Natural killer cell treated with Interleukin-12 subunit alpha and Interleukin-12 subunit beta and Interleukin-15 and Interleukin-18, amount 100 ng/mL, for 72 hours (primary cell): ENCODE measurements around the gene MUC2. TPM values are rescaled to one million over a fixed set of nuclear protein-coding genes. Genes with fewer than 3 reads are reported as not detected.

Source experiments
- ATAC-seq, 2 donors: fragments of 150-1000 bp; cut with Tn5 transposase in 1 of 2; sonication (Bioruptor Pico), chemical (Tn5 transposase) in 1 of 2; 2 replicates each; pipeline ENCODE4 v1.10.0; 2021
- DNase-seq: peaks from one replicate; pipeline ENCODE4 v3.0.0; 2022; ENCODE audit warnings: low spot score
- H3K27ac Mint-ChIP-seq, 2 donors: 1 replicate in 1 of 2; 2 replicates in 1 of 2; pipeline ENCODE4 v1.8.0; 2022; ENCODE audit warnings: mixed read lengths in 2 of 2, mild to moderate bottlenecking in 1 of 2, moderate library complexity in 1 of 2
- H3K27me3 Mint-ChIP-seq, 2 donors: 1 replicate in 1 of 2; 2 replicates in 1 of 2; pipeline ENCODE4 v1.8.0; 2022; ENCODE audit warnings: mixed read lengths in 2 of 2
- H3K36me3 Mint-ChIP-seq: one replicate; pipeline ENCODE4 v1.8.0; 2022; ENCODE audit warnings: mixed read lengths
- H3K4me1 Mint-ChIP-seq, 2 donors: 1 replicate in 1 of 2; 2 replicates in 1 of 2; pipeline ENCODE4 v1.8.0; 2022; ENCODE audit warnings: low read depth in 2 of 2, mixed read lengths in 2 of 2, mild to moderate bottlenecking in 1 of 2
- H3K4me3 Mint-ChIP-seq: one replicate; pipeline ENCODE4 v1.8.0; 2022; ENCODE audit warnings: mixed read lengths
- H3K9me3 Mint-ChIP-seq: 2 replicates; pipeline ENCODE4 v1.8.0; 2022; ENCODE audit warnings: mixed read lengths
- total RNA-seq, 2 donors: library from RNA; stranded (reverse); gene quantifications; one replicate each; pipeline ENCODE4 v1.2.3, GENCODE V29; 2022

MUC2 gene
- total RNA-seq, 2 donors from 2014 or later, result not detected

- H3K9me3 Mint-ChIP-seq, result no peaks in the 10 kb centered on the region
- no peaks in the 10 kb centered on the region for H3K4me1 Mint-ChIP-seq
- no peak overlapping the region for H3K27ac Mint-ChIP-seq
- H3K36me3 Mint-ChIP-seq, result peaks cover 4% of the 10 kb centered on the region
- peaks cover 21 to 25% of the 10 kb centered on the region in 2 donors for H3K27me3 Mint-ChIP-seq
- no peak for DNase-seq
- H3K4me3 Mint-ChIP-seq, result no peak overlapping the region
- no peak for ATAC-seq
Measured at GRCh38 chr11:1064167-1064566, 10.5 kb upstream of the MUC2 start.

- H3K27me3 Mint-ChIP-seq, result peaks cover 17 to 18% of the 10 kb centered on the region in 2 donors
- ATAC-seq (no peak), DNase-seq (no peak)
- H3K9me3 Mint-ChIP-seq, result no peaks in the 10 kb centered on the region
- H3K36me3 Mint-ChIP-seq, result no peaks in the 10 kb centered on the region
- no peak overlapping the region for H3K27ac Mint-ChIP-seq
- no peaks in the 10 kb centered on the region for H3K4me1 Mint-ChIP-seq
- no peak overlapping the region for H3K4me3 Mint-ChIP-seq
Measured at GRCh38 chr11:1067812-1068496, 6.7 kb upstream of the MUC2 start.

GRCh38 chr11:1069740-1070139 is 4.9 kb upstream of the MUC2 start:
- Mint-ChIP-seq H3K27ac (no peak overlapping the region), H3K4me1 (no peaks in the 10 kb centered on the region), H3K4me3 (no peak overlapping the region), H3K9me3 (no peaks in the 10 kb centered on the region), H3K36me3 (no peaks in the 10 kb centered on the region), H3K27me3 (peaks cover 9 to 17% of the 10 kb centered on the region in 2 donors)
- ATAC-seq (no peak), DNase-seq (no peak)

GRCh38 chr11:1070594-1071462 is 3.8 kb upstream of the MUC2 start:
- peak; percentile 45 for DNase-seq
- Mint-ChIP-seq H3K36me3 (no peaks in the 10 kb centered on the region), H3K9me3 (no peaks in the 10 kb centered on the region), H3K4me3 (no peak overlapping the region), H3K27ac (no peak overlapping the region), H3K27me3 (peaks cover 10 to 12% of the 10 kb centered on the region in 2 donors), H3K4me1 (no peaks in the 10 kb centered on the region)
- ATAC-seq, result no peak

GRCh38 chr11:1071571-1072115 is 3.0 kb upstream of the MUC2 start:
- peaks cover 9 to 10% of the 10 kb centered on the region in 2 donors for H3K27me3 Mint-ChIP-seq

GRCh38 chr11:1072116-1072820 is 2.4 kb upstream of the MUC2 start:
- Mint-ChIP-seq H3K27ac (no peak overlapping the region), H3K4me3 (no peak overlapping the region), H3K9me3 (no peaks in the 10 kb centered on the region), H3K27me3 (peaks cover 9 to 10% of the 10 kb centered on the region in 2 donors), H3K4me1 (no peaks in the 10 kb centered on the region), H3K36me3 (no peaks in the 10 kb centered on the region)
- no peak for DNase-seq
- ATAC-seq, result no peak

More at GRCh38 chr11:1071571-1072115, 3.0 kb upstream of the MUC2 start:
- H3K36me3 Mint-ChIP-seq, result no peaks in the 10 kb centered on the region
- no peak overlapping the region for H3K27ac Mint-ChIP-seq
- no peaks in the 10 kb centered on the region for H3K4me1 Mint-ChIP-seq
- no peak overlapping the region for H3K4me3 Mint-ChIP-seq
- H3K9me3 Mint-ChIP-seq, result no peaks in the 10 kb centered on the region
- DNase-seq (peak; percentile 59), ATAC-seq (no peak)

- Mint-ChIP-seq H3K36me3 (no peaks in the 10 kb centered on the region), H3K27me3 (peaks cover 9 to 10% of the 10 kb centered on the region in 2 donors), H3K4me3 (no peak overlapping the region), H3K4me1 (no peaks in the 10 kb centered on the region), H3K27ac (no peak overlapping the region), H3K9me3 (no peaks in the 10 kb centered on the region)
- ATAC-seq (no peak), DNase-seq (no peak)
Measured at GRCh38 chr11:1072821-1073231, 1.8 kb upstream of the MUC2 start.

- Mint-ChIP-seq H3K36me3 (no peaks in the 10 kb centered on the region), H3K27ac (no peak overlapping the region), H3K4me1 (no peaks in the 10 kb centered on the region), H3K27me3 (peaks cover 9 to 10% of the 10 kb centered on the region in 2 donors), H3K9me3 (no peaks in the 10 kb centered on the region), H3K4me3 (no peak overlapping the region)
- no peak for ATAC-seq
- DNase-seq, result peak; percentile 51
Measured at GRCh38 chr11:1073261-1073724, 1.4 kb upstream of the MUC2 start.

GRCh38 chr11:1073851-1074243 is 827 bp upstream of the MUC2 start:
- H3K9me3 Mint-ChIP-seq, result no peaks in the 10 kb centered on the region
- peaks cover 9 to 10% of the 10 kb centered on the region in 2 donors for H3K27me3 Mint-ChIP-seq
- no peaks in the 10 kb centered on the region for H3K36me3 Mint-ChIP-seq
- no peak overlapping the region for H3K4me3 Mint-ChIP-seq
- DNase-seq, result no peak
- no peak for ATAC-seq
- no peak overlapping the region for H3K27ac Mint-ChIP-seq
- no peaks in the 10 kb centered on the region for H3K4me1 Mint-ChIP-seq

- no peak for ATAC-seq
- H3K4me3 Mint-ChIP-seq, result no peak overlapping the region
- no peaks in the 10 kb centered on the region for H3K9me3 Mint-ChIP-seq
- peaks cover 0 to 3% of the 10 kb centered on the region in 2 donors for H3K27me3 Mint-ChIP-seq
- DNase-seq, result peak; percentile 51
- no peaks in the 10 kb centered on the region for H3K4me1 Mint-ChIP-seq
- no peak overlapping the region for H3K27ac Mint-ChIP-seq
- no peaks in the 10 kb centered on the region for H3K36me3 Mint-ChIP-seq
Measured at GRCh38 chr11:1075341-1075911, 752 bp downstream of the MUC2 start.

- Mint-ChIP-seq H3K27me3 (peaks cover 0 to 3% of the 10 kb centered on the region in 2 donors), H3K9me3 (no peaks in the 10 kb centered on the region), H3K4me3 (no peak overlapping the region), H3K36me3 (no peaks in the 10 kb centered on the region), H3K27ac (no peak overlapping the region), H3K4me1 (no peaks in the 10 kb centered on the region)
- ATAC-seq, result no peak
- peak; percentile 52 for DNase-seq
Measured at GRCh38 chr11:1076061-1076665, 1.5 kb downstream of the MUC2 start.

- Mint-ChIP-seq H3K4me1 (no peaks in the 10 kb centered on the region), H3K27me3 (peaks cover 0 to 3% of the 10 kb centered on the region in 2 donors), H3K36me3 (no peaks in the 10 kb centered on the region), H3K27ac (no peak overlapping the region), H3K4me3 (no peak overlapping the region), H3K9me3 (no peaks in the 10 kb centered on the region)
- DNase-seq, result peak; percentile 50
- no peak for ATAC-seq
Measured at GRCh38 chr11:1077033-1077416, 2.4 kb downstream of the MUC2 start.
